A549 (cell line): ENCODE measurements around the gene MYOT.

Experiments used
- BCL3 ChIP-seq: fragments of >200 bp; sonication (Bioruptor Twin); formaldehyde crosslinking; IDR thresholded peaks from 3 replicates; pipeline ENCODE4 v1.6.1; 2016
- CTCF ChIP-seq: fragments of >200 bp; sonication (Bioruptor Twin); formaldehyde crosslinking; IDR thresholded peaks from 3 replicates; pipeline ENCODE4 v1.5.1; 2016
- ELK1 ChIP-seq: fragments of 150-350 bp; IDR thresholded peaks from 2 replicates; pipeline ENCODE4 v1.6.1; 2014; ENCODE audit warnings: low read depth, mild to moderate bottlenecking, low read length
- HMGXB4 ChIP-seq: fragments of 250-450 bp; sonication (Bioruptor Pico); IDR thresholded peaks from 2 replicates; pipeline ENCODE4 v1.5.0; 2021; ENCODE audit warnings: mild to moderate bottlenecking, moderate library complexity, borderline replicate concordance
- MAFK ChIP-seq: fragments of 450-650 bp; IDR thresholded peaks from 2 replicates; pipeline ENCODE4 v1.6.1; 2014; ENCODE audit not compliant: partially characterized antibody
- NR3C1 ChIP-seq: fragments of >200 bp; sonication (Bioruptor Twin); formaldehyde crosslinking; IDR thresholded peaks from 3 replicates; pipeline ENCODE4 v1.6.1; 2017
- POLR2A ChIP-seq: IDR thresholded peaks from 2 replicates; pipeline ENCODE4 v1.6.1; 2012; ENCODE audit warnings: mild to moderate bottlenecking, low read length
- REST ChIP-seq: fragments of 200-600 bp; sonication (generic); IDR thresholded peaks from 2 replicates; pipeline ENCODE4 v1.6.1; 2016; ENCODE audit warnings: antibody characterized with exemption, mild to moderate bottlenecking, moderate library complexity
- RNF2 ChIP-seq: fragments of 200-600 bp; sonication (generic); IDR thresholded peaks from 2 replicates; pipeline ENCODE4 v1.6.1; 2016; ENCODE audit warnings: low read depth, mild to moderate bottlenecking, antibody characterized with exemption, moderate library complexity, borderline replicate concordance
- SREBF2 ChIP-seq: fragments of 450-650 bp; IDR thresholded peaks from 2 replicates; pipeline ENCODE4 v1.6.1; 2014; ENCODE audit warnings: mild to moderate bottlenecking, moderate library complexity

- no peak for TF ChIP-seq CTCF
- TF ChIP-seq SREBF2: no peak
- TF ChIP-seq ELK1: no peak
- no peak for TF ChIP-seq BCL3
- no peak for TF ChIP-seq MAFK
- no peak for TF ChIP-seq HMGXB4 (CRISPR knock-in tag)
- TF ChIP-seq NR3C1: no peak
- no peak for TF ChIP-seq RNF2
- no peak for TF ChIP-seq POLR2A
- no peak for TF ChIP-seq REST
These were observed 12.7 kb downstream of the MYOT start for GRCh38 chr5:137880313-137880712.
